ENCODE results near the gene PARP16.

PARP16 gene

DNA sequence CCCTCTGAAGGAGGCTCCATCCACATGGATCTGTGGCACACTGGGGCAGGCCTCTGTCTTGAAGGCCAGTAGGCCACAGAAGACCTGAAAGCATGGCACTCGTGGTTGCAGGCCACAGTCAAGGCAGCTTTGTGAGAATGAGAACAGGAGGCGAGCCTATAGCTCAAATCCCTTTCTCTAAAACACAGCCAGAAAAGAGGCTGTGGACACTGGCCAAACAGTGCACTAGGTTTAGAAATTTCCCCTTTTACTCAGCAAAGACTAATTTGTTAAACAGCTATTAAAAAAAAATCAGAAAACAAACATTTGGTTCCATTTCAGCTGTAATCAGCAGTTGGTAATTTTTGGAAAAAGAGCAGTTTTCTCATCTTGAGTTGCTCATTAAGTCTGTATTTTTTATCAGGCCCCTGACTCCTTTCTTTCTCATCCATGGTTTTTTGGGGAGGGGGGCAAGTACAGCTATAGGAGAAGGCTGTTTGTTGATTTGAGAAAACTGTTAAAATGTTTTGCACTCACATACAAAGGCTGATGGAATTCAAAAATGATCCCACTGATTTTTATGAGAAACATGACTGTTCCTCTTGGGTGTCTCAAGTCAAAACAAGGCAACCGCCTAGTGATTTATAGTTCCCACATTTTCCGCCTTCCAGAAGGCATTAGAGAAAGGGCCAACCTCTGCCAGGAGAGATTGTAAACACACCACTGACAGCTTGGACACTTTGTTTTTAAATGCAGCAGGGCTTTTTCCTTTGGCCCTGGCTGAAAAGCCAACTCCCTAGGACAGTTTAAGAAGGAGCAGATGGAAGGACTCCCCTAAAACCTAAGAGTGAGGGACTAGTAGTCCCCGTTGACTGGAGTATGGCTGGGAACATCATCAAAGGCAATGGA lies 28.1 kb downstream of the PARP16 start:
- DNase-seq (ENCODE audit: insufficient read length, low spot score) (no peak), FAIRE-seq (no peak)
- TF ChIP-seq CTCF (IDR thresholded peaks at IDR 0.05; ENCODE audit: insufficient read depth, missing control alignments) = no peak

DNA sequence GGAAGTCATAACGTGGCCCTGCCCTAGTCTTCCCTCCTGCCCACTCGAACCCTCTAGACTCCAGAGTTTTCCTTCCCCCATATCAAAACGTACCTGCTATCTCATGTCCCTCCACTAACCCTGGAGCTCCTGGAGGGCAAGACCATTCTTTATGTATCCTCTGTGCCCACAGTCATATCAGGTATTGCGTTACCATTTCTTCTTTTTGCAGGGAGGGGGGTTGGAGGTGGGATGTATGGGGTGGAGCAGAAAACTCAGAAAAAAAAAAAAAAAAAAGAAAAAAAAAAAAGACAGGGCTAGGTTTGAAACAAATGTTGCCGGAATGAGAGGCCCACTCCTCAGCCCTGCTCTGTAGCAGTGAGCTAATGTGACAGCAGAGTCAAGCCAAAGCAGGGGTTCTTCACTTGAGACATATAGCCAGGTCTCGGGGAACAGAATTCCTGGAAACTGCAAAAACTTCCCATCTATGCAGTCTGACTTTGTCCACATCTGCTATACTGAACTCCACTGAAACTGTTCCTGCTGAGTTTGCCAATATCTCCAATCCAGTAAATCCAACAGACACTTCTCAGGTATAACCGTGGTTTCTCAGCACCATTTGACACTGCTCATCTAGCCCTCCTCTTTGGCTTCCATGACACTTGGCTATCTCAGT lies 31.1 kb downstream of the PARP16 start:
- FAIRE-seq (no peak), DNase-seq (ENCODE audit: insufficient read length, low spot score) (no peak)
- no peak for TF ChIP-seq CTCF (IDR thresholded peaks at IDR 0.05; ENCODE audit: insufficient read depth, missing control alignments)

DNA sequence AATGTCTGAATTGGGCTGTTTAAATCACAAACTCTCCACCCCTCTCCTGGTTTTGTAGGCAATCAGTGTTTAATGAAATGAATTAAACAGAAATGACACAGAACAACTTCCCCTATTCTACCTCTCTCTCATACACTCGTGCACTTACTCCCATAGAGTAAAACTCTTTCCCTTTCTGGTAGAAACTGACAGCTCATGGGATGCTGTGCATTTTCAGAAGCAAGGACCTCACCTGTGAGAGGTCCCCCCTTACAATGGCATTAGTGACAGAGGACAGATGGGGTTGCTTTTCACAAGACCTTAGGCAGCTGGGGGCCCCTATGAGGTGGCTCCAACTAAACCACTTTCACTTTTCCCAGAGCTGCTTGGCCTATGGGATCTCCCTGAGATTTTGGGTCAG lies 31.9 kb downstream of the PARP16 start:
- no peak for FAIRE-seq
- no peak for DNase-seq (ENCODE audit: insufficient read length, low spot score)
- no peak for TF ChIP-seq CTCF (IDR thresholded peaks at IDR 0.05; ENCODE audit: insufficient read depth, missing control alignments)

GRCh38 chr15:65254356-65254755 lies 32.3 kb downstream of the PARP16 start:
- FAIRE-seq (no peak), DNase-seq (ENCODE audit: insufficient read length, low spot score) (no peak)
- no peak for TF ChIP-seq CTCF (IDR thresholded peaks at IDR 0.05; ENCODE audit: insufficient read depth, missing control alignments)

DNA sequence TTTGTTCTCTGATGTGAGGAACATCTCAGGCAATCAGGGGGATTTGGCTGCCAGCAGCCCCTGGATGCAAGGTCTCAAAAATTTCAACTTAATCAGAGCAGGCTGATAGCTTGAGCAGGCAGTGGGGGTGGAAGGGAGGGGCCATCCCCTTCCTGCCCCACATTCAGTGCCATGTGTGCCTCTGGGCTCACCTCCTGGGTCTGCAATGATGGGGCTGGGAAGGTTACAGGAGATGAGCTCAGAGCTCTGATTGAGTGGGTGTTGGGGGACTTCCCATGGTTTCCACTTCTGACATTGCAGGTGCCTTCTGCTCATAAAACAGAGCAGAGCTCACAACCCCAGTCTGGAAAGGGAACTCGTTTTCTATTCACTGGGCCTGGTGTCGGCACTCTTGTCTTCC lies 37.0 kb downstream of the PARP16 start:
- FAIRE-seq = no peak
- TF ChIP-seq CTCF (IDR thresholded peaks at IDR 0.05; ENCODE audit: insufficient read depth, missing control alignments) = no peak
- no peak for DNase-seq (ENCODE audit: insufficient read length, low spot score)

DNA sequence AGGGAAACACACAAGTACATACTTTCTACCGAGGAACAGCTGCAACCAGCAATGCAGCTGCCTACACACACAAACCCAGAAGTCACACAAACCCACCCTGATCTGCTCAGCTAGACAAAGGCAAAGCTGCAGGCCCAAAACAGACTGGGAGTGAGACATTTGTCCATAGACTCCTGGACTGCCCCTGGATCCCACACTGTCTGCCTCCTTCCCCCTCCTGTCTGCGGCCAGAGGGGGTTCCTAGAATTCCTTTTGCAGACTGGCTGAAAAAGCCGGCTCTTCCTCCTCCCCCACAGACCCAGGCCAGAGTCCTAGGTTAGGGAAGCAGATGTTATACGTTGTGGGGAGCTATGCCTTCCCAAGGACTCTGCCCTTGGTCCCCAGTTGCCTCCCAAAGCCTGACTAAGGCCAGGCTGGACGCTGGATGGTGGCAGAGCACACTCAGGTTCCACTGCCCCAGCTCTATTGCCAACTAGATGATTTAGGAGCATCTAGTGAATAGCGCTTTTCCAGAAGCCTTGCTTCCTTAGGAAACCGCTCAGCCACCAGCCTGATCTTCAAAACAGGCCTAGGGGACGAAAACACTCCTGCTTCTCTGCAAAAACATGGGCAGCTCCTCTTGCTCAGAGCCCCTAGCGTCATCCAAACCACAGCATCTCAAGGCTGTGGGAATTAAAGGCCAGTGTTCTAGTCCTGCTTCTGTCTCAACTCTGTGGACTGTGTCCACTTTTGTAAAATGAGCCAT lies 38.0 kb downstream of the PARP16 start:
- no peak for DNase-seq (ENCODE audit: insufficient read length, low spot score)
- no peak for FAIRE-seq
- TF ChIP-seq CTCF (IDR thresholded peaks at IDR 0.05; ENCODE audit: insufficient read depth, missing control alignments) = no peak

All from D721Med (cell line).